Tibial nerve (tissue), 4 donors: ENCODE results near the gene TBL1X.

Experiments
- EP300 ChIP-seq, 2 donors: sonication (generic); formaldehyde crosslinking; IDR thresholded peaks; one replicate each; pipeline ENCODE4 v1.6.1; 2017; ENCODE audit warnings: antibody characterized with exemption in 2 of 2, mild to moderate bottlenecking in 1 of 2
- POLR2A ChIP-seq, 2 donors: fragments of 450-650 bp; IDR thresholded peaks; one replicate each; pipeline ENCODE4 v1.6.1; 2017; ENCODE audit warnings: antibody characterized with exemption in 2 of 2, mild to moderate bottlenecking in 2 of 2, moderate library complexity in 2 of 2
- TF ChIP-seq, protein P1 (sequence below), 5 experiments: fragments of 200-600 bp in 3 of 5; fragments of 450-650 bp in 2 of 5; sonication (generic) in 3 of 5; IDR thresholded peaks; one replicate each; pipeline ENCODE4 v1.5.1; 2016 to 2019; ENCODE audit warnings: antibody characterized with exemption in 5 of 5, mild to moderate bottlenecking in 3 of 5, moderate library complexity in 2 of 5

DNA sequence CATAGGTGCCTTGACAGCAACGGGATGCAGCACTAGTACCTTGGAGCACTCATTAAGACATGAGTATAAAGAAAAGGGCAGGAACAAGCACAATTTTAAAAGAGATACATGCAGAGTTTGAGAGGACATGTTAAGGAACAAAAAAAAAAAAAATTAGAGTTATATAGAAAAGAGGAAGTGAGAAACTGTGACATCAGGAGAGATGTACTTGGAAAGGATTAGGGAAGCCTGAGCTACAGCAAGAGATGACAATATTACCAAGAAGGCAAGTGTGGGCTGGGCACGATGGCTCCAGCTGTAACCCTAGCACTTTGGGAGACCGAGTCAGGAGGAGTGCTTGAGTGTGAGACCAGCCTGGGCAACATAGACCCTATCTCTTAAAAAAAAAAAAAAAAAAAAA lies 263.4 kb downstream of the TBL1X start:
- TF ChIP-seq, protein P1, sequence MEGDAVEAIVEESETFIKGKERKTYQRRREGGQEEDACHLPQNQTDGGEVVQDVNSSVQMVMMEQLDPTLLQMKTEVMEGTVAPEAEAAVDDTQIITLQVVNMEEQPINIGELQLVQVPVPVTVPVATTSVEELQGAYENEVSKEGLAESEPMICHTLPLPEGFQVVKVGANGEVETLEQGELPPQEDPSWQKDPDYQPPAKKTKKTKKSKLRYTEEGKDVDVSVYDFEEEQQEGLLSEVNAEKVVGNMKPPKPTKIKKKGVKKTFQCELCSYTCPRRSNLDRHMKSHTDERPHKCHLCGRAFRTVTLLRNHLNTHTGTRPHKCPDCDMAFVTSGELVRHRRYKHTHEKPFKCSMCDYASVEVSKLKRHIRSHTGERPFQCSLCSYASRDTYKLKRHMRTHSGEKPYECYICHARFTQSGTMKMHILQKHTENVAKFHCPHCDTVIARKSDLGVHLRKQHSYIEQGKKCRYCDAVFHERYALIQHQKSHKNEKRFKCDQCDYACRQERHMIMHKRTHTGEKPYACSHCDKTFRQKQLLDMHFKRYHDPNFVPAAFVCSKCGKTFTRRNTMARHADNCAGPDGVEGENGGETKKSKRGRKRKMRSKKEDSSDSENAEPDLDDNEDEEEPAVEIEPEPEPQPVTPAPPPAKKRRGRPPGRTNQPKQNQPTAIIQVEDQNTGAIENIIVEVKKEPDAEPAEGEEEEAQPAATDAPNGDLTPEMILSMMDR (IDR thresholded peaks at IDR 0.05) = no peak
- TF ChIP-seq POLR2A (IDR thresholded peaks at IDR 0.05) (no peak), EP300 (IDR thresholded peaks at IDR 0.05) (no peak)
